HEK293 (cell line): ENCODE measurements around the gene ZNF8.
A peak's percentile ranks its signal among the peaks of the same experiment; 100 is the strongest.

ENCODE experiments used
- CTCF ChIA-PET: fragments of 350-600 bp; formaldehyde crosslinking; extraction: SDS; loops from one replicate; lab custom pipeline; 2021; ENCODE audit warnings: antibody characterized with exemption; lab: Yijun Ruan, JAX
- POLR2A ChIA-PET: fragments of 300-600 bp; formaldehyde crosslinking; extraction: SDS; loops from one replicate; lab custom pipeline; 2020; ENCODE audit warnings: antibody characterized with exemption, inconsistent platforms; lab: Yijun Ruan, JAX
- H3K27ac ChIP-seq: fragments of 200-500 bp; sonication (Bioruptor generic); 2 replicates; pipeline ENCODE4 v1.5.1; 2014; ENCODE audit warnings: low read depth, low read length, control low read depth, inconsistent platforms; ENCODE audit errors: extremely low read depth
- H3K36me3 ChIP-seq, 2 experiments: fragments of 200-500 bp in 1 of 2; sonication (Bioruptor generic) in 1 of 2; 1 replicate in 1 of 2; 2 replicates in 1 of 2; pipeline ENCODE4 v1.5.1; 2014 to 2017; ENCODE audit warnings: inconsistent platforms in 2 of 2, low read length in 2 of 2; ENCODE audit not compliant: control insufficient read depth in 2 of 2, insufficient read depth in 1 of 2
- H3K4me1 ChIP-seq: fragments of 200-500 bp; sonication (Bioruptor generic); 2 replicates; pipeline ENCODE4 v1.5.1; 2014; ENCODE audit warnings: mild to moderate bottlenecking, low read length, inconsistent platforms; ENCODE audit not compliant: control insufficient read depth, insufficient read depth
- H3K4me3 ChIP-seq: 2 replicates; pipeline ENCODE4 v1.5.1; 2011; ENCODE audit warnings: low read depth, mild to moderate bottlenecking, control low read depth, low read length, moderate library complexity
- H3K9me3 ChIP-seq: fragments of 200-500 bp; sonication (Bioruptor generic); 2 replicates; pipeline ENCODE4 v1.5.1; 2014; ENCODE audit warnings: low read depth, low read length, inconsistent platforms; ENCODE audit not compliant: control insufficient read depth, insufficient read depth
- HOXC10 ChIP-seq: sonication (generic); formaldehyde crosslinking; IDR thresholded peaks from 2 replicates; pipeline ENCODE4 v1.8.1; 2023; ENCODE audit warnings: mild to moderate bottlenecking, missing genetic modification reagents
- KLF9 ChIP-seq: fragments of 450-650 bp; formaldehyde crosslinking; IDR thresholded peaks from 2 replicates; pipeline ENCODE4 v1.5.1; 2016; ENCODE audit warnings: missing biosample characterization, missing genetic modification characterization, low read depth
- MEIS1 ChIP-seq: sonication (generic); formaldehyde crosslinking; IDR thresholded peaks from 2 replicates; pipeline ENCODE4 v1.8.1; 2022; ENCODE audit warnings: missing genetic modification reagents, mild to moderate bottlenecking, borderline replicate concordance
- OSR2 ChIP-seq: fragments of 450-650 bp; formaldehyde crosslinking; IDR thresholded peaks from 2 replicates; pipeline ENCODE4 v1.5.1; 2016; ENCODE audit warnings: missing biosample characterization, missing genetic modification characterization
- REST ChIP-seq: fragments of 450-650 bp; formaldehyde crosslinking; IDR thresholded peaks from 2 replicates; pipeline ENCODE4 v1.5.1; 2016; ENCODE audit warnings: missing biosample characterization, missing genetic modification characterization
- ZFP37 ChIP-seq: fragments of 450-650 bp; formaldehyde crosslinking; IDR thresholded peaks from 2 replicates; pipeline ENCODE4 v1.5.1; 2016; ENCODE audit warnings: missing biosample characterization, missing genetic modification characterization
- ZNF138 ChIP-seq: fragments of 450-650 bp; formaldehyde crosslinking; IDR thresholded peaks from 2 replicates; pipeline ENCODE4 v1.5.1; 2016; ENCODE audit warnings: missing biosample characterization, missing genetic modification characterization, borderline replicate concordance
- ZNF214 ChIP-seq: fragments of 450-650 bp; formaldehyde crosslinking; IDR thresholded peaks from 2 replicates; pipeline ENCODE4 v1.5.1; 2017; ENCODE audit warnings: missing biosample characterization, mild to moderate bottlenecking, missing genetic modification characterization, borderline replicate concordance
- ZNF362 ChIP-seq: fragments of 450-650 bp; formaldehyde crosslinking; IDR thresholded peaks from 2 replicates; pipeline ENCODE4 v1.5.1; 2016; ENCODE audit warnings: missing biosample characterization, missing genetic modification characterization
- ZNF394 ChIP-seq: fragments of 450-650 bp; formaldehyde crosslinking; IDR thresholded peaks from 2 replicates; pipeline ENCODE4 v1.5.1; 2016; ENCODE audit warnings: missing biosample characterization, missing genetic modification characterization, mild to moderate bottlenecking, moderate library complexity, borderline replicate concordance
- ZNF791 ChIP-seq: fragments of 450-650 bp; formaldehyde crosslinking; IDR thresholded peaks from 2 replicates; pipeline ENCODE4 v1.5.1; 2016; ENCODE audit warnings: missing biosample characterization, missing genetic modification characterization

ZNF8 gene

GRCh38 chr19:58311345-58311865, 32.6 kb downstream of the ZNF8 start (continued):
- no peak for TF ChIP-seq OSR2

GRCh38 chr19:58315580-58315979, 36.8 kb downstream of the ZNF8 start:
- ChIA-PET CTCF (no interaction called here), POLR2A (interaction anchor here (1.5 kb wide), 1 partner anchor 11 kb away, joined by 4 read pairs; the partner anchor contains the start of gene ERVK3-1)
- TF ChIP-seq KLF9 (tag by site-specific recombination) = peak; percentile 57
- TF ChIP-seq MEIS1 (CRISPR knock-in tag) = no peak
- Histone ChIP-seq H3K36me3 (peaks cover 33 to 67% of the 10 kb centered on the region in 2 experiments), H3K4me1 (no peaks in the 10 kb centered on the region), H3K27ac (no peak overlapping the region), H3K9me3 (no peaks in the 10 kb centered on the region), H3K4me3 (no peak overlapping the region)

- Histone ChIP-seq H3K27ac (no peak overlapping the region), H3K4me3 (no peak overlapping the region), H3K9me3 (no peaks in the 10 kb centered on the region), H3K36me3 (peaks cover 28 to 58% of the 10 kb centered on the region in 2 experiments), H3K4me1 (no peaks in the 10 kb centered on the region)
- TF ChIP-seq ZNF791 (no peak), ZNF394 (no peak), ZFP37 (no peak), ZNF362 (tag by site-specific recombination) (0 out of 2 replicates have a peak, but pooled peaks have one; percentile 24), REST (tag by site-specific recombination) (peak; percentile 98), ZNF214 (tag by site-specific recombination) (no peak)
- ChIA-PET CTCF (interaction anchor here (0.6 to 1.0 kb wide), 4 partner anchors 10 to 1048 kb away, joined by 3 read pairs; no protein-coding TSS in a partner anchor), POLR2A (interaction anchor here (0.6 to 1.8 kb wide), 5 partner anchors 9 to 83 kb away, joined by 3 to 12 read pairs (median 3); partner anchors contain the start of genes ERVK3-1, ZNF497 and ZSCAN22)
Observed at GRCh38 chr19:58317476-58318072, 38.8 kb downstream of the ZNF8 start.

- no peaks in the 10 kb centered on the region for H3K4me1 ChIP-seq
- POLR2A ChIA-PET = interaction anchor here (1.3 to 1.8 kb wide), 2 partner anchors 9 to 13 kb away, joined by 3 to 12 read pairs; partner anchors contain the start of genes ERVK3-1 and ZSCAN22
- H3K36me3 ChIP-seq = peaks cover 21 to 57% of the 10 kb centered on the region in 2 experiments
- no peak for TF ChIP-seq ZNF138 (tag by site-specific recombination)
- peak; percentile 61; the same call in 1 of the 2 replicates for TF ChIP-seq HOXC10 (CRISPR knock-in tag)
- no peak overlapping the region for H3K4me3 ChIP-seq
- CTCF ChIA-PET = interaction anchor here (0.6 to 0.8 kb wide), 2 partner anchors 18 to 201 kb away, joined by 3 to 4 read pairs; partner anchors contain the start of gene ZBTB45
- H3K27ac ChIP-seq = no peak overlapping the region
- no peaks in the 10 kb centered on the region for H3K9me3 ChIP-seq
Observed at GRCh38 chr19:58318297-58318696, 39.5 kb downstream of the ZNF8 start.
